ENCODE measurements around the gene CTNNA3.

The CTNNA3 gene

GRCh38 chr10:66695046-66695445 is 1000.9 kb downstream of the CTNNA3 start:
- DNase-seq (ENCODE audit: low read depth, low spot score): no peak
- in situ Hi-C loops (cut with HindIII; ENCODE audit: low sequenced_read_pairs): no loop called here
- H3K4me3 ChIP-seq (ENCODE audit: low read depth, low read length): no peak overlapping the region
- no peak for TF ChIP-seq CTCF (IDR thresholded peaks at IDR 0.05; ENCODE audit: low read depth, low read length)

GRCh38 chr10:66684581-66684980 is 1011.4 kb downstream of the CTNNA3 start:
- in situ Hi-C loops (cut with HindIII; ENCODE audit: low sequenced_read_pairs): no loop called here
- no peak overlapping the region for H3K4me3 ChIP-seq (ENCODE audit: low read depth, low read length)
- no peak for TF ChIP-seq CTCF (IDR thresholded peaks at IDR 0.05; ENCODE audit: low read depth, low read length)
- no peak for DNase-seq (ENCODE audit: low read depth, low spot score)

GRCh38 chr10:66680886-66681285 is 1015.1 kb downstream of the CTNNA3 start:
- in situ Hi-C loops (cut with HindIII; ENCODE audit: low sequenced_read_pairs): no loop called here
- no peak for DNase-seq (ENCODE audit: low read depth, low spot score)
- no peak for TF ChIP-seq CTCF (IDR thresholded peaks at IDR 0.05; ENCODE audit: low read depth, low read length)

GRCh38 chr10:66678521-66678920 is 1017.5 kb downstream of the CTNNA3 start:
- in situ Hi-C loops (cut with HindIII; ENCODE audit: low sequenced_read_pairs): no loop called here
- no peak overlapping the region for H3K4me3 ChIP-seq (ENCODE audit: low read depth, low read length)
- no peak for DNase-seq (ENCODE audit: low read depth, low spot score)
- TF ChIP-seq CTCF (IDR thresholded peaks at IDR 0.05; ENCODE audit: low read depth, low read length): no peak

More at GRCh38 chr10:66680886-66681285, 1015.1 kb downstream of the CTNNA3 start:
- H3K4me3 ChIP-seq (ENCODE audit: low read depth, low read length): no peak overlapping the region

GRCh38 chr10:66673071-66673470 is 1022.9 kb downstream of the CTNNA3 start:
- no peak for DNase-seq (ENCODE audit: low read depth, low spot score)
- H3K4me3 ChIP-seq (ENCODE audit: low read depth, low read length): no peak overlapping the region
- in situ Hi-C loops (cut with HindIII; ENCODE audit: low sequenced_read_pairs): no loop called here
- no peak for TF ChIP-seq CTCF (IDR thresholded peaks at IDR 0.05; ENCODE audit: low read depth, low read length)

- no peak for DNase-seq (ENCODE audit: low read depth, low spot score)
- in situ Hi-C loops (cut with HindIII; ENCODE audit: low sequenced_read_pairs): no loop called here
- no peak for TF ChIP-seq CTCF (IDR thresholded peaks at IDR 0.05; ENCODE audit: low read depth, low read length)
- no peak overlapping the region for H3K4me3 ChIP-seq (ENCODE audit: low read depth, low read length)
Measured at GRCh38 chr10:66671562-66671961, 1024.4 kb downstream of the CTNNA3 start.

GRCh38 chr10:66671064-66671463 is 1024.9 kb downstream of the CTNNA3 start:
- no peak overlapping the region for H3K4me3 ChIP-seq (ENCODE audit: low read depth, low read length)
- DNase-seq (ENCODE audit: low read depth, low spot score): no peak
- in situ Hi-C loops (cut with HindIII; ENCODE audit: low sequenced_read_pairs): no loop called here
- TF ChIP-seq CTCF (IDR thresholded peaks at IDR 0.05; ENCODE audit: low read depth, low read length): no peak
